Coronary artery (tissue), 2 donors: Measurements from ENCODE around the gene HILPDA.
"Not testable (repeated sequence)": the region's sequence is repeated elsewhere in the genome, so short reads cannot be mapped to it uniquely, and the experiment has no call there.

Source experiments
- DNase-seq: peaks from one replicate; pipeline ENCODE4 v3.0.0-alpha.2; 2017; ENCODE audit warnings: low spot score
- H3K27ac ChIP-seq, 2 donors: fragments of 200-600 bp; sonication (generic); one replicate each; pipeline ENCODE4 v1.5.1; 2016 to 2019
- H3K4me3 ChIP-seq: fragments of 200-600 bp; sonication (generic); 2 replicates; pipeline ENCODE4 v1.5.1; 2016; ENCODE audit warnings: mild to moderate bottlenecking, moderate library complexity
- TF ChIP-seq, protein P1 (sequence below): fragments of 200-600 bp; sonication (generic); IDR thresholded peaks from one replicate; pipeline ENCODE4 v1.5.1; 2019; ENCODE audit warnings: antibody characterized with exemption

The HILPDA gene

GRCh38 chr7:128476402-128477335 is 21.0 kb downstream of the HILPDA start, which contains the start of gene METTL2B:
Gene METTL2B, plus strand, starts transcription at chr7:128476748. Its CDS starts 18 bp downstream, at chr7:128476766.
- peak; percentile 93 for DNase-seq
- peak within 1 kb of the TSS; percentile 50 to 87 for H3K27ac ChIP-seq
- H3K4me3 ChIP-seq: peak within 1 kb of the TSS; percentile 89

DNA sequence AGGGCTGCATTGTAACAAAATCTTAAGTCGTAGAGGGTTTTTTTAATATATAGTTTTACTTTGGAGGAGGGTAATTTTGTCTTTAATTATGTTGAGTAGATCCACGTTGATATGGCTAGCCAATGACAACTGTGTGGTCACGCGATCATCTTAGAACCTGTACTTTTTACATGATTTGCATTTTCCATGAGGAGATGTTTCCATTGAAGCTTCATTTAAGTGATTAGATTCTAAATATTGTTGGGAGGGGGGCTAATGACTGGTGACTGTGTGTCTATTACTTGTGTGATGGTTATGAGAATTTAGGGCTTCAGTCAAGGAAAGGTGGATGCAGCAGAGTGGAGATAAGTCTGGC is 21.6 kb downstream of the HILPDA start:
- DNase-seq: not testable (repeated sequence)
- Histone ChIP-seq H3K27ac (peak overlapping the region; percentile 50 to 87), H3K4me3 (peak overlapping the region; percentile 89)

DNA sequence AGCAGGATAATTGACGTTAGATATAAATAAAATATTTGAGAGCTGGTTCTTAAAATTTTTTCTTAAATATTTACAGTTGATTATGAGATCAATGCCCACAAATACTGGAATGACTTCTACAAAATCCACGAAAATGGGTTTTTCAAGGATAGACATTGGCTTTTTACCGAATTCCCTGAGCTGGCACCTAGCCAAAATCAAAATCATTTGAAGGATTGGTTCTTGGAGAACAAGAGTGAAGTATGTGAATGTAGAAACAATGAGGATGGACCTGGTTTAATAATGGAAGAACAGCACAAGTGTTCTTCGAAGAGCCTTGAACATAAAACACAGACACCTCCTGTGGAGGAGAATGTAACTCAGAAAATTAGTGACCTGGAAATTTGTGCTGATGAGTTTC is 23.4 kb downstream of the HILPDA start:
- H3K27ac ChIP-seq, DNase-seq, H3K4me3 ChIP-seq: not testable (repeated sequence)

DNA sequence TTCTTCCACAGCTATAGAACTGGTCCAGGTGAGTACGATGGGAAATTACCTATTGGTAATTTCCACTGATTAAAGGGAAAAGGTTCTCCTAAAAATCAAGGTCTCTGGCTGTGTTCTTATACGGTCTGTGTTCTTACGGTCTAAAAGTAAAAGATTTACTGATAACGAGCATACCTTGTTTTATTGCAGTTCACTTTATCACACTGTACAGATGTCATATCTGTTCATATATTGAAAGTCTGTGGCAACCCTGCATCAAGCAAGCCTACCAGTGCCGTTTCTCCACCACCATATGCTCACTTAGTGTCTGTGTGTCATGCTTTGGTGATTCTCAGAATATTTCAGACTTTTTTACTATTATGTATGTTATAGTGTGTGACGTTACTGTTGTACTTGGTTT is 32.5 kb downstream of the HILPDA start:
- not testable (repeated sequence) for H3K27ac ChIP-seq, H3K4me3 ChIP-seq, DNase-seq

DNA sequence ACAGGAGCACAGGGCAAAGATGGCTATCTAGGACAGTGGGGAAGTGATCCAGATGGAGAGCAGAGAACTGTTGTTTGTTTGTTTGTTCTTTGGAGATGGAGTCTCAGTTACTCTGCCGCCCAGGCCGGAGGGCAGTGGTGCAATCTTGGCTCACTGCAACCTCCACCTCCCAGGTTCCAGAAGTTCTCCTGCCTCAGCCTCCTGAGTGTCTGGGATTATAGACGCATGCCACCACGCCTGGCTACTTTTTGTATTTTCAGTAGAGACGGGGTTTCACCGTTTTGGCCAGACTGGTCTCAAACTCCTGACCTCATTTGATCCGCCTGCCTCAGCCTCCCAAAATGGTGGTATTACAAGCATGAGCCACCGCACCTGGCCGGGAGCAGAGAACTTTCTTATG is 41.7 kb downstream of the HILPDA start:
- Histone ChIP-seq H3K27ac (no peak overlapping the region), H3K4me3 (no peak overlapping the region)
- TF ChIP-seq, protein P1, sequence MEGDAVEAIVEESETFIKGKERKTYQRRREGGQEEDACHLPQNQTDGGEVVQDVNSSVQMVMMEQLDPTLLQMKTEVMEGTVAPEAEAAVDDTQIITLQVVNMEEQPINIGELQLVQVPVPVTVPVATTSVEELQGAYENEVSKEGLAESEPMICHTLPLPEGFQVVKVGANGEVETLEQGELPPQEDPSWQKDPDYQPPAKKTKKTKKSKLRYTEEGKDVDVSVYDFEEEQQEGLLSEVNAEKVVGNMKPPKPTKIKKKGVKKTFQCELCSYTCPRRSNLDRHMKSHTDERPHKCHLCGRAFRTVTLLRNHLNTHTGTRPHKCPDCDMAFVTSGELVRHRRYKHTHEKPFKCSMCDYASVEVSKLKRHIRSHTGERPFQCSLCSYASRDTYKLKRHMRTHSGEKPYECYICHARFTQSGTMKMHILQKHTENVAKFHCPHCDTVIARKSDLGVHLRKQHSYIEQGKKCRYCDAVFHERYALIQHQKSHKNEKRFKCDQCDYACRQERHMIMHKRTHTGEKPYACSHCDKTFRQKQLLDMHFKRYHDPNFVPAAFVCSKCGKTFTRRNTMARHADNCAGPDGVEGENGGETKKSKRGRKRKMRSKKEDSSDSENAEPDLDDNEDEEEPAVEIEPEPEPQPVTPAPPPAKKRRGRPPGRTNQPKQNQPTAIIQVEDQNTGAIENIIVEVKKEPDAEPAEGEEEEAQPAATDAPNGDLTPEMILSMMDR: no peak
- DNase-seq: no peak

DNA sequence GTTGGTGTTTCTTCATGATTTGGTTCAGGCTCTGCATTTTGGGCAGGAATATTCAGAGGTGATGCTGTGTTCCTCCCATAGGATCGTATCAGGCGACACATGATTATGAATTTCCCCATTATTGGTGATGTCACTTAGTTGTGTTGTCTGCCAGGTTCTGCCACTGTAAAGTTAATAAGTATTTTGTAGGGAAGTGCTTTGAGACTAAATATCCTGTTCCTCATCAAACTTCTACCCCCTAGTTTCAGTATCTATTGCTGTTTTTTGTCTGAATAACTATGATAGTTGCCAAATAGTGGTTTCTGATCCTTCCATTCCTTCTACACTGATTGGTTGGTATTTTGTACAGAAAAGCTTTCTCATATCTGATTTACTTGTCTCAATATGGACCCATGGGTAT is 49.7 kb downstream of the HILPDA start:
- not testable (repeated sequence) for H3K27ac ChIP-seq, H3K4me3 ChIP-seq, DNase-seq

- DNase-seq, H3K4me3 ChIP-seq, H3K27ac ChIP-seq: not testable (repeated sequence)
Measured at GRCh38 chr7:128506819-128507218, 51.1 kb downstream of the HILPDA start.

GRCh38 chr7:128507321-128507993 is 51.8 kb downstream of the HILPDA start:
- not testable (repeated sequence) for H3K27ac ChIP-seq, DNase-seq, H3K4me3 ChIP-seq
